A549 (cell line): ENCODE data around the gene ITPRIP.

Experiments used
- CHD2 ChIP-seq: fragments of 150-350 bp; IDR thresholded peaks from 2 replicates; pipeline ENCODE4 v1.6.1; 2014; ENCODE audit warnings: low read length; ENCODE audit not compliant: partially characterized antibody
- HOXA7 ChIP-seq: fragments of 250-450 bp; sonication (Bioruptor Pico); IDR thresholded peaks from 2 replicates; pipeline ENCODE4 v1.5.0; 2020; ENCODE audit warnings: mild to moderate bottlenecking, moderate library complexity
- JUNB ChIP-seq: fragments of >200 bp; sonication (Bioruptor Twin); formaldehyde crosslinking; IDR thresholded peaks from 2 replicates; pipeline ENCODE4 v1.6.1; 2016
- MAFK ChIP-seq: fragments of 450-650 bp; IDR thresholded peaks from 2 replicates; pipeline ENCODE4 v1.6.1; 2014; ENCODE audit not compliant: partially characterized antibody
- POLR2A ChIP-seq: IDR thresholded peaks from 2 replicates; pipeline ENCODE4 v1.6.1; 2012; ENCODE audit warnings: mild to moderate bottlenecking, low read length
- REST ChIP-seq: fragments of 200-600 bp; sonication (generic); IDR thresholded peaks from 2 replicates; pipeline ENCODE4 v1.6.1; 2016; ENCODE audit warnings: antibody characterized with exemption, mild to moderate bottlenecking, moderate library complexity
- TF ChIP-seq, protein P1 (sequence below): fragments of 450-650 bp; IDR thresholded peaks from 2 replicates; pipeline ENCODE4 v1.6.1; 2014; ENCODE audit warnings: antibody characterized with exemption
- TF ChIP-seq, protein P2 (sequence below): fragments of >200 bp; sonication (Bioruptor Twin); formaldehyde crosslinking; IDR thresholded peaks from 3 replicates; pipeline ENCODE4 v1.5.1; 2016

GRCh38 chr10:104260775-104261115 lies 77.5 kb downstream of the ITPRIP start:
- TF ChIP-seq REST (no peak), POLR2A (no peak), CHD2 (no peak), MAFK (no peak), JUNB (no peak), HOXA7 (CRISPR knock-in tag) (no peak)
- TF ChIP-seq, protein P1, sequence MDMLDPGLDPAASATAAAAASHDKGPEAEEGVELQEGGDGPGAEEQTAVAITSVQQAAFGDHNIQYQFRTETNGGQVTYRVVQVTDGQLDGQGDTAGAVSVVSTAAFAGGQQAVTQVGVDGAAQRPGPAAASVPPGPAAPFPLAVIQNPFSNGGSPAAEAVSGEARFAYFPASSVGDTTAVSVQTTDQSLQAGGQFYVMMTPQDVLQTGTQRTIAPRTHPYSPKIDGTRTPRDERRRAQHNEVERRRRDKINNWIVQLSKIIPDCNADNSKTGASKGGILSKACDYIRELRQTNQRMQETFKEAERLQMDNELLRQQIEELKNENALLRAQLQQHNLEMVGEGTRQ: no peak
- TF ChIP-seq, protein P2, sequence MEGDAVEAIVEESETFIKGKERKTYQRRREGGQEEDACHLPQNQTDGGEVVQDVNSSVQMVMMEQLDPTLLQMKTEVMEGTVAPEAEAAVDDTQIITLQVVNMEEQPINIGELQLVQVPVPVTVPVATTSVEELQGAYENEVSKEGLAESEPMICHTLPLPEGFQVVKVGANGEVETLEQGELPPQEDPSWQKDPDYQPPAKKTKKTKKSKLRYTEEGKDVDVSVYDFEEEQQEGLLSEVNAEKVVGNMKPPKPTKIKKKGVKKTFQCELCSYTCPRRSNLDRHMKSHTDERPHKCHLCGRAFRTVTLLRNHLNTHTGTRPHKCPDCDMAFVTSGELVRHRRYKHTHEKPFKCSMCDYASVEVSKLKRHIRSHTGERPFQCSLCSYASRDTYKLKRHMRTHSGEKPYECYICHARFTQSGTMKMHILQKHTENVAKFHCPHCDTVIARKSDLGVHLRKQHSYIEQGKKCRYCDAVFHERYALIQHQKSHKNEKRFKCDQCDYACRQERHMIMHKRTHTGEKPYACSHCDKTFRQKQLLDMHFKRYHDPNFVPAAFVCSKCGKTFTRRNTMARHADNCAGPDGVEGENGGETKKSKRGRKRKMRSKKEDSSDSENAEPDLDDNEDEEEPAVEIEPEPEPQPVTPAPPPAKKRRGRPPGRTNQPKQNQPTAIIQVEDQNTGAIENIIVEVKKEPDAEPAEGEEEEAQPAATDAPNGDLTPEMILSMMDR: no peak
